ENCODE results near the gene TRPM3.

Gene TRPM3

DNA sequence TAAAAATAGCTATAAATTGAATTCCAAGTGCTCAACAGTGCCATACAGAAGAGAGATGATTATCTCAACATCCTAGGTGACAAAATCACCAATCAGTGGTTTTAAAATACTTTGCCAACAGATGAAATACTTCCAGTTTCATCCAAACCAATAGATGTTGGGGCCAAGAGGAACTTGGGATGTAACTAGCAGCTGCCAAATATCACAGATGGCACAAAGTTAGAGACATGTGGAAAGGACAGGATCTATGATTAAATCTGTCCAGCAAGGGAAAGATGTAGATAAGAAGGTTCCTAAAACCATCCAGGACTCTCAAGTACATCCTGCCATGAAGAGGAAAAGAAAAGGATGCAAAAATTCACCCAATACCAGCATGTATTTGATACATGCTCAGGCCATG lies 23.8 kb downstream of the TRPM3 start:
- DNase-seq (ENCODE audit: low spot score), result no peak

DNA sequence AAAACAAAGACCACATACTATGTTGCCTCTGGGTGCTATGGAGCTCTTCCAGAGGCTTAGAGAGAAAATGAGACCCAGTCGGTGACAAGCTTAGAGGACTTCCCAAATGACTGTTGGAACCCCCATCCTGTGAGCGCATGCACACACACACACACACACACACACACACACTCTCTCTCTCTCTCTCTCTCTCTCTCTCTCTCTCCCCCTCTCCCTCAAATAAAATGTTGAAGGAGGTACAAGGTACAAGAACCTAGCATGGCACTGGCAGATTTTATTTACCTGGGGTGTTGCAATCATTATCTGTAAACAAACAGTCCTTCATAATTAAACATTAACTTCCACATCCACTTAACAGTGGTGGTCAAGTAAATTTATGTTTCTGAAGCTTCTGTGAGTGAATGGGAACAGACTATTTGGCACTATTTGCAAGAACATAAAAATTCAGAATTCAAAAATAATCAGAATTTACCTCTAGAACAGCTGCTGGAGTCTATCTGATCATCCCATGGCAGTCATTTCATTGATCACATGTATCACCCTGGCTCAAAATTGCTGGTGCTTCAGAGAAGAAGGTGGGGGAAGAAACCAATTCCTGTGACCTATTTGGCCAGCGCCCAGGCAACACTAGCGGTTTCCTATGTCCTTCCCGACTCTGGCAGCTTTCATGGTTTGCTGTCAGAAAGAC lies 24.9 kb downstream of the TRPM3 start:
- DNase-seq (ENCODE audit: low spot score), result no peak

GRCh38 chr9:71094708-71095251 lies 26.6 kb downstream of the TRPM3 start:
- no peak for DNase-seq (ENCODE audit: low spot score)

GRCh38 chr9:71090896-71091295 lies 30.5 kb downstream of the TRPM3 start:
- DNase-seq (ENCODE audit: low spot score), result no peak

DNA sequence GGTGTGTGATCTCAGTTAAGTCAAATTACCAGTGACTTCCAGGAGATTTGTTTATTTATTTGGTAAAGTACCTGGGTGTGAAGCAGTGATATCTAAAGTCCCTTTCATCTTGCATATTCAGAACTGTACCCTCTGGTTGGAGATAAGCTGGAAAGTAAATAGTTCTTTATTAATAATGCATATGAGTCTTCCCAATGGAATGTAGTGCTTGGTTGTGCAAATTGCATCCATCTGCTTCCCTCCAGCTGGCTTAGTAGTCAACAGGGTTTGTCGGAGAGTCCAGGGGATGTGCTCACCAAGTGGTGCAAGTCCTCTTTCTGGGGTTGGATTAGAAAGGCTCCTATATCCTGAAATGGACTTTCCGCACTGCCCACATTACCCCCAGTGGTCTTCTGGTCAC lies 42.0 kb downstream of the TRPM3 start:
- DNase-seq (ENCODE audit: low spot score), result no peak

DNA sequence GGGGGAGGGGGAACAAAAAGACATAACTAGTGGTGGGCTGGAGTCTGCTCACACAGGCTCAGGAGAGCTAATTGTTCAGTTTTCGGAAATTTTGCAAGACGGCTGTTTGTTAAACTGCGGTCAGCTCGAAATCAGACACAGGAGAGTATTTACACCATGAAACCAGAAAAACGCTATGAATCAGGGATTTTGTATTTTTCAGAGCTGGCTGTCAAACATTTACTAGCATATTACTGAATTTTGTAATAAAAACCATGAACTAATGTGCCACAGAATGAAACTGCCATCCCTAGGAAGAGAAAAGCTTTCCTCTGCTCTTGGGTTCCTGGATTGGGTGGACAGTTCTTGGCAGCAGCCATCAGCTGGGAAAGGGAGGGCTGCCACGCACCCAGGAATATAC lies 45.3 kb downstream of the TRPM3 start:
- DNase-seq (ENCODE audit: low spot score), result no peak

- DNase-seq (ENCODE audit: low spot score), result no peak
These were observed 47.9 kb downstream of the TRPM3 start for GRCh38 chr9:71073494-71073893.

- no peak for DNase-seq (ENCODE audit: low spot score)
These were observed 48.8 kb downstream of the TRPM3 start for GRCh38 chr9:71072587-71072986.

DNA sequence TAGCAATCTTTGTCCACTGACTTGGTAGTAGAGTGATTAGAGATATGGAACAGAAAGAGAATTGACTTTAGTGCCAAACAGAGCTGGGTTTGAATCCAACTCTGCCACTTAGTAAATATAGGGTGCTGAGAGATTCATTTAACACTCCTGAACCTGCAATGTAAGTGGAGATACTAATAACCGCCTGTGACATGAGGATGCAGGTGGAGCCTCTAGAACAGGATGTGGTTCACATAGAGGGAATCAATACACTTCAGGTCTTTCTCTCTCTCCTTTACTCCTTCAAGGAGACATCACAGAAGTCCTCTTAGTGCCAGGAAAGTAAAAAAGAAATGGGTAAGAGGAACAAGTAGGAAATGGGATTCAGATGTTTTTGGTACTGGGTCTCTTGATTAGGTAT lies 49.8 kb downstream of the TRPM3 start:
- DNase-seq (ENCODE audit: low spot score), result no peak

DNA sequence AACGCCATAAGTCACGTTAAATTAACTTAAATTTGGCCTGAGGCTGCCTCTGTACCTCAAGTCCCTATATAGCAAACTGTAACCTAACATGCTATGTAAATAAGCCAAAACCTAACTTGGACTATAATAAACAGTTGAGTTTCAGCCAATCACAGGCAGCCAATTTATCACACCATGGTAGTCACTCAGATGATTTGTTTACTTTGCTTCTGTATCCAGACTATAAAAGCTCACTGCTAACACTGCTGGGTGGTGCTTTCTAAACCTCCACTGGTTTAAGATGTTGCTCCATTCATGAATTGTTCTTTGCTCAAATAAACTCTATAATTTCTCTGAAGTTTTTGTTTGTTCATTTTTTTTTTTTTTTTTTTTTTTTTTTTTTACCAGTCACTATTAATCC lies 62.8 kb downstream of the TRPM3 start:
- no peak for DNase-seq (ENCODE audit: low spot score)

GRCh38 chr9:71052287-71052686 lies 69.1 kb downstream of the TRPM3 start:
- no peak for DNase-seq (ENCODE audit: low spot score)

- DNase-seq (ENCODE audit: low spot score), result no peak
These were observed 73.1 kb downstream of the TRPM3 start for GRCh38 chr9:71048280-71048679.

- DNase-seq (ENCODE audit: low spot score), result no peak
These were observed 78.9 kb downstream of the TRPM3 start for GRCh38 chr9:71042448-71042990.

GRCh38 chr9:71037521-71037920 lies 83.9 kb downstream of the TRPM3 start:
- no peak for DNase-seq (ENCODE audit: low spot score)

- DNase-seq (ENCODE audit: low spot score), result no peak
These were observed 84.9 kb downstream of the TRPM3 start for GRCh38 chr9:71036501-71036900.

DNA sequence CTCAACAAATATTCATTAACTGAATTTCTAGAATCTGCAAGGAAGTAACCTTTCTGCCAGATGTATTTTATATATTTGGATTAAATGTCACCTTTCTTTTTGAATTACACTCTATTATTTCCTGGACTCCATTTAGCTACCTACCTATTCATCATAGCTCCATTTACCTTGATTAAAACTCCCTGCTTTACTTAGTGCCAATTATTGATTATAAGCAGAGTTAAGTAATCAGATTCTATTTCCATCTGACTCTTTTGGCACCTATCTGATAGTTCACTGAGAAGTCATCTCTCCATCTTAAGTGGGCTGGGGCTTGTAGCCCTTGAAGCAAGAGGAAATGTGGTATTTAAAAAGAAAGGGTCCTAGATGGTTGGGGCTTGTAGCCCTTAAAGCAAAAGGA lies 88.6 kb downstream of the TRPM3 start:
- no peak for DNase-seq (ENCODE audit: low spot score)

GRCh38 chr9:71025728-71026127 lies 95.7 kb downstream of the TRPM3 start:
- DNase-seq (ENCODE audit: low spot score), result no peak

- no peak for DNase-seq (ENCODE audit: low spot score)
These were observed 96.2 kb downstream of the TRPM3 start for GRCh38 chr9:71025201-71025600.

DNA sequence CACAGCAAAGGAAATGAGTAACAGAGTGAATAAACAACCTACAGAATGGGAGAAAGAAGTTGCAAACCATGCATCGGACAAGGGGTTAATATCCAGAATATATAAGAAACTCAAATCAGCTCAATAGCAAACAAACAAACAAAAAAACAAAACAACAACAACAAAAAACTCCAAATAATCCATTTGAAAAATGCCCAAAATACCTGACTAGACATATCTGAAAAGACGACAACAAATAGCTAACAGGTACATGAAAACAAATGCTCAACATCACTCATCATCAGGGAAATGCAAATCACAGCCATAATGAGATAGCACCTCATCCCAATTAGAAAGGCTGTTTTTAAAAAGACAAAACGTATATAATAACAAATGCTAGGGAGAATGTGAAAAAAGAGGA lies 111.2 kb downstream of the TRPM3 start:
- DNase-seq (ENCODE audit: low spot score), result no peak

DNA sequence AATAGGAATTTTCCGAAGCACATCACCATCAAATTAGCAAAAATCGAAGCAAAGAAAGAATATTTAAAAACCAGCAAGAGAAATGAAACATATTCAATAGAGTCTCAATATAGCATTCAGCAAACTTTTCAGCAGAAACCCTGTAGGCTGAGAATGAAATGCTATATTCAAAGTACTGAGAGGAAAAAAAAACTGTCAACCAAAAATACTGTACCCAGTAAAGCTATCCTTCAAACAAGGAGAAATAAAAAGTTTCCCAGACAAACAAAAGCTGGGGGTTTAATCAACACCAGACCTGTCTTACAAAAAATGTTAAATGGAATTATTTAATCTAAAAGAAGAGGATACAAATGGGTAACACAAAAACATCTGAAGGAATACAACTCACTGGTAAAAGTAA lies 116.0 kb downstream of the TRPM3 start:
- DNase-seq (ENCODE audit: low spot score), result no peak

DNA sequence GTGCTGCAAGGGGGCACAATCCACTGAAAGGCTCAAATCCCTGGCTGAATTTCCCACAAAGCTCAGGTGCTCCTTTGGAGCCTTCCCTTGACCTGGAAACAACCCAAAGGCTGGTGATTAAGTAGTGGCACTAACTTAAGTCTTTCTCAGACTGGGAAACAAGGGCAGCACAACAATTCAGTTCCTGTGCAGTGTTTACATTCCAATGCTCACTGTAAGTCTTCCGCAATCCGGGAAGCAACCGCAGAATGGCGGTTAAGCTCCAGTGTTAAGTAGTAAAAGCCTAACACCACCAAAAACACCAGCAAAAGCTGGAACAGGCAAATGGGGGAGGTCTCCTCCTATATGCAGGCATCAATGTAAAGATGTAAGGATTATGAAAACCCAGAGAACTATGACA lies 117.2 kb downstream of the TRPM3 start:
- no peak for DNase-seq (ENCODE audit: low spot score)

DNA sequence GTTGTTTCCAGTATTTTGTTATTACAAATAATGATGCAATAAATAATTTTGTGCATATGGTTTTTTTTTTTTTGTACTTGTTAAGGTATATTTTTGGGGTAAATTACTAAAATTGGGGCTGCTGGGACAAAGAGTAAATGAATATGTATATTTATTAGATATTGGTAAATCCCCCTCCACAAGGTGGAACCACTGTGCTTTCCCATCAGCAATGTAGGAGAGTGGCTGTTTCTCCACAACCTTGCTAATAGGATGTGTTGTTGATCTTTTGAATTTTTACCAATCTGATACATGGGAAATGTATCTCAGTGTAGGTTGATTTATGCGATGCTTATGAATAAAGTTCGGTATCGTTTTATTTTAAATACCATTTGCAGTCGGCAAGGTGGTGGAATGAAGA lies 118.1 kb downstream of the TRPM3 start:
- no peak for DNase-seq (ENCODE audit: low spot score)

- peak; percentile 3 for DNase-seq (ENCODE audit: low spot score)
These were observed 119.5 kb downstream of the TRPM3 start for GRCh38 chr9:71001780-71002386.

DNA sequence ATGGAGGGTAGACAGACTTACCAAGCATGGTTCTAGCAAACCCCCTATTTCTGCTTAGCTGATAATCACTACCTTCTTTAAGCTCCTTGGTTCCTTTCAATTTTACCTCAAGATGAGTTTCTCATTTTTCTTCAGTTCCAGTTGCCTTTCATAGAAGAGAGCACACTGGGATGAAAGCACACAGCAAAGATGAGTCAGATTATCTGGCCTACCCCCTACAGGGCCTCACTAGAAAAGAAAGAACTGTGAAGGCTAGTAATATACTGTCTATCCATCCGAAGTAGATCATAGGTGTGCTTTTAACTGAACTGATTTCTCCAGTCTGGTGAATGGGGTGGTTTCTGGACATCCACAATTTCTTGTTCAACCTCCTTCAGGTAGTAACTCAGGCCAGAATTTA lies 122.5 kb downstream of the TRPM3 start:
- no peak for DNase-seq (ENCODE audit: low spot score)

Measured in CD4-positive, alpha-beta T cell treated with Interleukin-6 at 100 ng/mL for 8 hours (primary cell).